Measurements from ENCODE around the gene SH3RF3. TPM values are rescaled to one million over a fixed set of nuclear protein-coding genes. Genes with fewer than 3 reads are reported as not detected.

The SH3RF3 gene
- total RNA-seq, 4 donors from 2014 or later, result 2.8 to 5.7 (median 3.0) TPM

GRCh38 chr2:109265953-109266352 is 136.9 kb downstream of the SH3RF3 start:
- no peaks in the 10 kb centered on the region for H3K27me3 ChIP-seq
- no peaks in the 10 kb centered on the region for H3K36me3 ChIP-seq
- no peak overlapping the region for H3K4me3 ChIP-seq
- no peak for ATAC-seq
- H3K9me3 ChIP-seq, result no peaks in the 10 kb centered on the region
- TF ChIP-seq POLR2A (IDR thresholded peaks at IDR 0.05) (no peak), CTCF (IDR thresholded peaks at IDR 0.05 in 4 of 5, conservative IDR thresholded peaks at IDR 0.05 in 1 of 5) (no peak)
- H3K4me1 ChIP-seq, result peaks cover 14 to 19% of the 10 kb centered on the region in 2 donors
- intact Hi-C loops (cut with DNase I; ENCODE audit: low total_unique reads) (no loop called here), in situ Hi-C loops (cut with MboI; ENCODE audit: low sequenced_read_pairs in 4 of 4) (no loop called here)
- DNase-seq, result no peak
- no peak overlapping the region for H3K27ac ChIP-seq

- in situ Hi-C loops (cut with MboI; ENCODE audit: low sequenced_read_pairs in 4 of 4) (no loop called here), intact Hi-C loops (cut with DNase I; ENCODE audit: low total_unique reads) (no loop called here)
- Histone ChIP-seq H3K27ac (peak overlapping the region in 1 of 4 donors; percentile 5), H3K4me3 (no peak overlapping the region), H3K9me3 (no peaks in the 10 kb centered on the region), H3K27me3 (no peaks in the 10 kb centered on the region), H3K36me3 (no peaks in the 10 kb centered on the region), H3K4me1 (peaks cover 14 to 19% of the 10 kb centered on the region in 2 donors)
- ATAC-seq, result no peak
- DNase-seq, result no peak
- TF ChIP-seq POLR2A (IDR thresholded peaks at IDR 0.05) (no peak), CTCF (IDR thresholded peaks at IDR 0.05 in 4 of 5, conservative IDR thresholded peaks at IDR 0.05 in 1 of 5) (no peak)
Measured at GRCh38 chr2:109266496-109266895, 137.5 kb downstream of the SH3RF3 start.

GRCh38 chr2:109266998-109267854 is 138.2 kb downstream of the SH3RF3 start:
- Histone ChIP-seq H3K4me1 (peaks cover 14 to 19% of the 10 kb centered on the region in 2 donors), H3K27ac (peak overlapping the region; percentile 37 to 62 (median 58)), H3K36me3 (no peaks in the 10 kb centered on the region), H3K4me3 (no peak overlapping the region), H3K9me3 (no peaks in the 10 kb centered on the region), H3K27me3 (no peaks in the 10 kb centered on the region)
- intact Hi-C loops (cut with DNase I; ENCODE audit: low total_unique reads), result no loop called here
- no peak for DNase-seq
- in situ Hi-C loops (cut with MboI; ENCODE audit: low sequenced_read_pairs in 4 of 4), result no loop called here
- TF ChIP-seq CTCF (IDR thresholded peaks at IDR 0.05 in 4 of 5, conservative IDR thresholded peaks at IDR 0.05 in 1 of 5) (no peak), POLR2A (IDR thresholded peaks at IDR 0.05) (no peak)
- peak; percentile 42 to 47 for ATAC-seq

- intact Hi-C loops (cut with DNase I; ENCODE audit: low total_unique reads) (no loop called here), in situ Hi-C loops (cut with MboI; ENCODE audit: low sequenced_read_pairs in 4 of 4) (no loop called here)
- ATAC-seq, result no peak
- no peaks in the 10 kb centered on the region for H3K9me3 ChIP-seq
- H3K36me3 ChIP-seq, result no peaks in the 10 kb centered on the region
- no peak for DNase-seq
- TF ChIP-seq CTCF (IDR thresholded peaks at IDR 0.05 in 4 of 5, conservative IDR thresholded peaks at IDR 0.05 in 1 of 5), result no peak
- no peak for TF ChIP-seq POLR2A (IDR thresholded peaks at IDR 0.05)
- no peak overlapping the region for H3K27ac ChIP-seq
- no peak overlapping the region for H3K4me3 ChIP-seq
- peaks cover 14 to 16% of the 10 kb centered on the region in 2 donors for H3K4me1 ChIP-seq
- no peaks in the 10 kb centered on the region for H3K27me3 ChIP-seq
Measured at GRCh38 chr2:109268916-109269315, 139.9 kb downstream of the SH3RF3 start.
